ENCODE data around the gene ZNF775. TPM values are rescaled to one million over a fixed set of nuclear protein-coding genes. Genes with fewer than 3 reads are reported as not detected.
A peak's percentile ranks its signal among the peaks of the same experiment; 100 is the strongest.

The ZNF775 gene
- total RNA-seq, 1 donor from 2014 or later = 16.5 TPM

DNA sequence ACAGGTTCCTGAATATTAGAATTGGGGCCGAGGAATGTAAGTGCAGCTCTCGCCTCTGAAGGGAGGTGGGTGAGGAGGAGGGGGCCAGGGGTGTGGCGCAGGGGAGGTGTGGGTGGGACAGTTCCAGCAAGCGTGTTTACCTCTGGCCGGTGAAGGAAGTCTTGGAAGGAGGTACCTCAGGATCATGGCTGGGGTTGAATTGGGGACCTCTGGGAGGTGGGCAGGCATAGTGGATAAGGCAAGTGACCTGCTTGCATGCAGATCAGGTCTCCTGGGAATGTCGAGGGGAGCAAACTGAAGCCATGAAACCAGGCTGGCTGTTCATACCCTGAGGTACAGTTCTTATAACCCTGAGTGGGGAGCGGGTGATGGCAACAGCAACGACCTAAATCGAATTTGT is 2.0 kb downstream of the ZNF775 start:
- Mint-ChIP-seq H3K27me3 (ENCODE audit: low read depth) (no peaks in the 10 kb centered on the region), H3K27ac (ENCODE audit: unreplicated experiment) (peak overlapping the region; percentile 43), H3K36me3 (ENCODE audit: low read depth) (no peaks in the 10 kb centered on the region), H3K4me3 (peak overlapping the region; percentile 99), H3K9me3 (no peaks in the 10 kb centered on the region), H3K4me1 (peaks cover 83% of the 10 kb centered on the region)
- TF ChIP-seq, protein P1, sequence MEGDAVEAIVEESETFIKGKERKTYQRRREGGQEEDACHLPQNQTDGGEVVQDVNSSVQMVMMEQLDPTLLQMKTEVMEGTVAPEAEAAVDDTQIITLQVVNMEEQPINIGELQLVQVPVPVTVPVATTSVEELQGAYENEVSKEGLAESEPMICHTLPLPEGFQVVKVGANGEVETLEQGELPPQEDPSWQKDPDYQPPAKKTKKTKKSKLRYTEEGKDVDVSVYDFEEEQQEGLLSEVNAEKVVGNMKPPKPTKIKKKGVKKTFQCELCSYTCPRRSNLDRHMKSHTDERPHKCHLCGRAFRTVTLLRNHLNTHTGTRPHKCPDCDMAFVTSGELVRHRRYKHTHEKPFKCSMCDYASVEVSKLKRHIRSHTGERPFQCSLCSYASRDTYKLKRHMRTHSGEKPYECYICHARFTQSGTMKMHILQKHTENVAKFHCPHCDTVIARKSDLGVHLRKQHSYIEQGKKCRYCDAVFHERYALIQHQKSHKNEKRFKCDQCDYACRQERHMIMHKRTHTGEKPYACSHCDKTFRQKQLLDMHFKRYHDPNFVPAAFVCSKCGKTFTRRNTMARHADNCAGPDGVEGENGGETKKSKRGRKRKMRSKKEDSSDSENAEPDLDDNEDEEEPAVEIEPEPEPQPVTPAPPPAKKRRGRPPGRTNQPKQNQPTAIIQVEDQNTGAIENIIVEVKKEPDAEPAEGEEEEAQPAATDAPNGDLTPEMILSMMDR (conservative IDR thresholded peaks at IDR 0.05) = no peak
- no peak for DNase-seq (ENCODE audit: low read depth, low spot score)

DNA sequence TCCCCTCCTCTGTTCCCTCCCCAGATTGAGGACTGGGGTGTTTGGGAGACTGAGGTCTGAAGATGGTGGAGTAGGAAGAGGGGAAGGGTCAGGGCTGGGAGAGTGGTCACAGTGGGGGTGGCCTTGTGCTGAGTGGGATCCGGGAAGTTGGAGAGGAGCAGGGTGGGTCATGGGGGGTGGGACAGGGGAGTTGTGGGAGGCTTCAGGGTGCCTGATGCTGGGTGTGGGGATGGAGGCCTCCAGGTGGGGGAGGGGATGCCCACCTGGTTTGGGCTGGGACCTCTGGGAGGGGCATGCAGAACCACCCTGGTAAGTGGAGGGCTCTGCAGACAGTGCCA is 2.6 kb downstream of the ZNF775 start:
- TF ChIP-seq, protein P1 (conservative IDR thresholded peaks at IDR 0.05) = no peak
- H3K4me3 Mint-ChIP-seq = peak overlapping the region; percentile 96
- H3K9me3 Mint-ChIP-seq = no peaks in the 10 kb centered on the region
- DNase-seq (ENCODE audit: low read depth, low spot score) = no peak
- H3K27me3 Mint-ChIP-seq (ENCODE audit: low read depth) = no peaks in the 10 kb centered on the region
- no peak overlapping the region for H3K27ac Mint-ChIP-seq (ENCODE audit: unreplicated experiment)
- H3K36me3 Mint-ChIP-seq (ENCODE audit: low read depth) = peaks cover 2% of the 10 kb centered on the region
- H3K4me1 Mint-ChIP-seq = peaks cover 83% of the 10 kb centered on the region

DNA sequence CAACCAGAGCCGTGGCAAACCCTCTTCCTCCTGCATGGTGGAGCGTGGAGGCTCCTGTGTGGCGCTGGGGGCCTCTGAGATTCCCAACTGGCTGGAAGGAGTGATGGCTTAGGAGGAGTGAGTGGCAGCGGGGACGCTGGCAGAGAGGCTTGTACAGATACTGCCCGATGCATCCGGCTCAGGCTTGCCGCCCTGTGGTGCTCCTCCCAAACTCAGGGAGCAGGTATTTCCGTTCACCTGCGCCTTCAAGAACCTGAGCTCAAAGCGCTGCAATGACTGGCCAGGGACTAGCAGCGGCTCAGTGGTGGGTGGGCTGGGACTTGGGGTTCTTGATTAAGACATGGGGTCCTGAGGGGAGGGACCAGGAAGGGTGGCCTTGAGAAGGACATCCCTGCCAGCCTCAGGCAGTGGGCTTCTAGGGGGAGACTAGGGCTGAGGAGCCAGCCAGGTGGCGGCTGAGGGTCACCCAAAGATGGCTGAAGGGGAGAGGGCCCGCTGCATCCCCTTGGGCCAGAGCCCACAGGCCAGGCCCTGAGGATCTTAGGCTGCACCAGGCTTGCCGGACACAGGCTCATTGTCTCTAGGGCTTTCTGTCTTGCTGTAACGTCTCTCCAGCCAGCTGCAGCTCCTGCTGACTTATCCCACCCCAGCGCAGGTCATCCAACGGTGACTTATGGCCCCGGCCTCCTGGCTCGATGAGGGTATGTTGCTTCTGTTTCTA is 3.2 kb downstream of the ZNF775 start:
- no peaks in the 10 kb centered on the region for H3K9me3 Mint-ChIP-seq
- H3K4me3 Mint-ChIP-seq = peak overlapping the region; percentile 96
- peak overlapping the region; percentile 99 for H3K27ac Mint-ChIP-seq (ENCODE audit: unreplicated experiment)
- peaks cover 2% of the 10 kb centered on the region for H3K36me3 Mint-ChIP-seq (ENCODE audit: low read depth)
- H3K4me1 Mint-ChIP-seq = peaks cover 82% of the 10 kb centered on the region
- DNase-seq (ENCODE audit: low read depth, low spot score) = no peak
- no peaks in the 10 kb centered on the region for H3K27me3 Mint-ChIP-seq (ENCODE audit: low read depth)
- TF ChIP-seq, protein P1 (conservative IDR thresholded peaks at IDR 0.05) = no peak

DNA sequence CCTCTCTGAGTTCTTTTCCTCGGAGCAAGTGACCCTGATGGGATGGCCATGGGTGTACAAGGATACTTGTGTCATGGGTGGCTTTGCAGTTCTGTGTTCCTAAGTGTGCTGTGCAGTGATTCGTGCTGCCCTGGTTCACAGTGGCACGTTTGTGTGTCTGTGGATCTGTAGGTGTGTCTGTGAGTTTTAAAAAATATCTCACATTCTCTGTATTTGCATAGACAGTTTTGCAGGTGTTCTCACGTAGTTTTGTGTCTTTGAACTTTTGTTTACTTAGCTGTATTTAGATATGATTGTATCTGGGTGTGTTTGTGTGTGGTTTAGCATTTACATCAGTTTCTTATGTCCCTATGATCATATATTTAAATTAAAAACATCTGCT is 3.7 kb downstream of the ZNF775 start:
- DNase-seq (ENCODE audit: low read depth, low spot score) = no peak
- Mint-ChIP-seq H3K27ac (ENCODE audit: unreplicated experiment) (peak overlapping the region; percentile 99), H3K27me3 (ENCODE audit: low read depth) (no peaks in the 10 kb centered on the region), H3K4me1 (peaks cover 77% of the 10 kb centered on the region), H3K4me3 (peak overlapping the region; percentile 96), H3K36me3 (ENCODE audit: low read depth) (peaks cover 2% of the 10 kb centered on the region), H3K9me3 (no peaks in the 10 kb centered on the region)
- TF ChIP-seq, protein P1 (conservative IDR thresholded peaks at IDR 0.05) = no peak

DNA sequence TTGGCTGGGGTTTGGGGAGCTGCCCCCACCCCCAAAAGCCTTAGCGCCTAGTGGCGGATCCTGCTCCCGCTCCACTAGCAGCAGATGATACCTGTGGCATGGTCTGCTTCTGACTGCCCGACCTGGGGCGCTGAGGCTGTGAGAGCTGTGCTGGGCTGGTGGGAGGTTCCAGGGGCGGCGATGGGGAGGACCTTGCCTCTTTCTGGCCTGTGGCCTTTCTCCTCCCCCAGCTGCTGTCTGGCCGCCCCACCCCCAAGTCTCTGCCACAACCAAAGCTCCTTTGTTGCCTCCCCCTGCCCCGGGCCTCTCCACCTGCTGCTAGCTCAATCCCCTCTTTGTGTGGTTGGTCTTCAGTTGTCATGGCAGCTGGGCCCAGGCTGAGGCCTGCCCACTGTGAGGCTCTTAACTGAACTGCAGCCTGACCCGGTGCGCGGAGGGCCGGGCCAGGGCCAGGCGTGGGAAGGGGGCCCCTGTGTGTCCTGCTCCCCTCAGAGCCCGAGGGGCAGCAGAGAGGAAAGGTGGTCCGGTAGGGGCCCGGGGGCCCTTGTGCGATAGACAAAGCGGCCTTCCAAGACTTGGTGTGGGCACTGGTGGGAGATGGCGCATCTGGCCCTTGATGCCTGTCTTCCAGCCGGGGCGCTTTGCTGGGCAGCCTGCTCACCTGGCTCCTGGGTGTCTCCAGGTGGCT is 4.7 kb downstream of the ZNF775 start:
- peak; percentile 90 for DNase-seq (ENCODE audit: low read depth, low spot score)
- Mint-ChIP-seq H3K9me3 (no peaks in the 10 kb centered on the region), H3K27me3 (ENCODE audit: low read depth) (no peaks in the 10 kb centered on the region), H3K4me1 (peaks cover 75% of the 10 kb centered on the region), H3K4me3 (peak overlapping the region; percentile 96), H3K36me3 (ENCODE audit: low read depth) (peaks cover 5% of the 10 kb centered on the region), H3K27ac (ENCODE audit: unreplicated experiment) (peak overlapping the region; percentile 99)
- TF ChIP-seq, protein P1 (conservative IDR thresholded peaks at IDR 0.05) = no peak
